HepG2 (cell line): ENCODE measurements around the gene ACTR3. TPM values are rescaled to one million over a fixed set of nuclear protein-coding genes. Genes with fewer than 3 reads are reported as not detected.

ENCODE experiments used
- KLF9 ChIP-seq: IDR thresholded peaks from 2 replicates; pipeline ENCODE4 v1.6.1; 2016; ENCODE audit warnings: low read depth
- NFKBIZ ChIP-seq: IDR thresholded peaks from 2 replicates; pipeline ENCODE4 v1.6.1; 2018; ENCODE audit warnings: missing genetic modification reagents, missing compliant biosample characterization
- SNAI1 ChIP-seq: sonication (generic); formaldehyde crosslinking; IDR thresholded peaks from 2 replicates; pipeline ENCODE4 v1.5.0; 2020; ENCODE audit warnings: mild to moderate bottlenecking, missing genetic modification reagents, borderline replicate concordance
- ZFP36L2 ChIP-seq: sonication (generic); formaldehyde crosslinking; IDR thresholded peaks from 2 replicates; pipeline ENCODE4 v1.4.0; 2020; ENCODE audit warnings: missing genetic modification reagents
- ZKSCAN8 ChIP-seq: IDR thresholded peaks from 2 replicates; pipeline ENCODE4 v1.6.1; 2016; ENCODE audit warnings: borderline replicate concordance, missing genetic modification reagents, missing compliant biosample characterization
- ZNF333 ChIP-seq: sonication (generic); formaldehyde crosslinking; IDR thresholded peaks from 2 replicates; pipeline ENCODE4 v1.4.0; 2020; ENCODE audit warnings: mild to moderate bottlenecking, missing genetic modification reagents, borderline replicate concordance
- ZNF512B ChIP-seq: sonication (generic); formaldehyde crosslinking; IDR thresholded peaks from 2 replicates; pipeline ENCODE4 v1.5.1; 2020; ENCODE audit warnings: missing genetic modification reagents, mild to moderate bottlenecking, borderline replicate concordance
- ZNF782 ChIP-seq: sonication (generic); formaldehyde crosslinking; IDR thresholded peaks from 2 replicates; pipeline ENCODE4 v1.4.0; 2020; ENCODE audit warnings: missing genetic modification reagents, mild to moderate bottlenecking, borderline replicate concordance
- ZNF792 ChIP-seq: IDR thresholded peaks from 2 replicates; pipeline ENCODE4 v1.6.1; 2016
- polyA plus RNA-seq, 8 experiments: library from polyadenylated mRNA; depleted of rRNA in 3 of 8; stranded (reverse) in 7 of 8; unstranded in 1 of 8; fragments of >200 nt; fragmentation: Illumina TruSeq in 4 of 8; extraction: Trizol in 4 of 8; gene quantifications; 2 replicates each; pipeline versions ENCODE4 v1.2.1 to v1.2.3, GENCODE V29; 2011 to 2016; ENCODE audit warnings: low read depth in 4 of 8, missing spikeins in 1 of 8, mixed read lengths in 1 of 8; ENCODE audit not compliant: insufficient read depth in 1 of 8
- total RNA-seq, 5 experiments: library from RNA; depleted of rRNA; stranded (reverse); fragments of >200 nt; fragmentation: Illumina TruSeq; extraction: Trizol; gene quantifications; 2 replicates each; pipeline ENCODE4 v1.2.3, GENCODE V29; 2016; ENCODE audit warnings: low read depth in 1 of 5
- TF ChIP-seq, protein P1 (sequence below): sonication (generic); formaldehyde crosslinking; IDR thresholded peaks from 2 replicates; pipeline ENCODE4 v1.5.1; 2020; ENCODE audit warnings: missing genetic modification reagents, mild to moderate bottlenecking, borderline replicate concordance
- TF ChIP-seq, protein P2 (sequence below): sonication (generic); formaldehyde crosslinking; conservative IDR thresholded peaks from 2 replicates; pipeline ENCODE4 v1.4.0; 2020; ENCODE audit warnings: missing genetic modification reagents
- TF ChIP-seq, protein P3 (sequence below): sonication (generic); formaldehyde crosslinking; IDR thresholded peaks from 2 replicates; pipeline ENCODE4 v1.4.0; 2020; ENCODE audit warnings: missing genetic modification reagents, borderline replicate concordance
- TF ChIP-seq, protein P4 (sequence below): sonication (generic); formaldehyde crosslinking; conservative IDR thresholded peaks from 2 replicates; pipeline ENCODE4 v1.8.0; 2022; ENCODE audit warnings: mild to moderate bottlenecking, moderate library complexity, missing genetic modification reagents
- TF ChIP-seq, protein P5 (sequence below): sonication (generic); formaldehyde crosslinking; IDR thresholded peaks from 2 replicates; pipeline ENCODE4 v1.4.0; 2020; ENCODE audit warnings: mild to moderate bottlenecking, missing genetic modification reagents

ACTR3 gene
- total and polyA plus RNA-seq, 2 of the 13 experiments (the other 11 are each of a cell fraction or from before 2014, with no cell fraction given), result 123 to 225 TPM

GRCh38 chr2:113977060-113977659 lies 87.3 kb downstream of the ACTR3 start (continued):
- TF ChIP-seq NFKBIZ (no peak), ZNF512B (CRISPR knock-in tag) (peak; percentile 86), ZFP36L2 (CRISPR knock-in tag) (no peak), ZKSCAN8 (CRISPR knock-in tag) (no peak), SNAI1 (CRISPR knock-in tag) (no peak), ZNF782 (no peak), ZNF333 (CRISPR knock-in tag) (no peak), ZNF792 (CRISPR knock-in tag) (no peak), KLF9 (CRISPR knock-in tag) (no peak)
- TF ChIP-seq, protein P1, sequence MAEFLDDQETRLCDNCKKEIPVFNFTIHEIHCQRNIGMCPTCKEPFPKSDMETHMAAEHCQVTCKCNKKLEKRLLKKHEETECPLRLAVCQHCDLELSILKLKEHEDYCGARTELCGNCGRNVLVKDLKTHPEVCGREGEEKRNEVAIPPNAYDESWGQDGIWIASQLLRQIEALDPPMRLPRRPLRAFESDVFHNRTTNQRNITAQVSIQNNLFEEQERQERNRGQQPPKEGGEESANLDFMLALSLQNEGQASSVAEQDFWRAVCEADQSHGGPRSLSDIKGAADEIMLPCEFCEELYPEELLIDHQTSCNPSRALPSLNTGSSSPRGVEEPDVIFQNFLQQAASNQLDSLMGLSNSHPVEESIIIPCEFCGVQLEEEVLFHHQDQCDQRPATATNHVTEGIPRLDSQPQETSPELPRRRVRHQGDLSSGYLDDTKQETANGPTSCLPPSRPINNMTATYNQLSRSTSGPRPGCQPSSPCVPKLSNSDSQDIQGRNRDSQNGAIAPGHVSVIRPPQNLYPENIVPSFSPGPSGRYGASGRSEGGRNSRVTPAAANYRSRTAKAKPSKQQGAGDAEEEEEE (CRISPR knock-in tag), result no peak
- TF ChIP-seq, protein P2, sequence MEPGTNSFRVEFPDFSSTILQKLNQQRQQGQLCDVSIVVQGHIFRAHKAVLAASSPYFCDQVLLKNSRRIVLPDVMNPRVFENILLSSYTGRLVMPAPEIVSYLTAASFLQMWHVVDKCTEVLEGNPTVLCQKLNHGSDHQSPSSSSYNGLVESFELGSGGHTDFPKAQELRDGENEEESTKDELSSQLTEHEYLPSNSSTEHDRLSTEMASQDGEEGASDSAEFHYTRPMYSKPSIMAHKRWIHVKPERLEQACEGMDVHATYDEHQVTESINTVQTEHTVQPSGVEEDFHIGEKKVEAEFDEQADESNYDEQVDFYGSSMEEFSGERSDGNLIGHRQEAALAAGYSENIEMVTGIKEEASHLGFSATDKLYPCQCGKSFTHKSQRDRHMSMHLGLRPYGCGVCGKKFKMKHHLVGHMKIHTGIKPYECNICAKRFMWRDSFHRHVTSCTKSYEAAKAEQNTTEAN (CRISPR knock-in tag), result no peak
- TF ChIP-seq, protein P3, sequence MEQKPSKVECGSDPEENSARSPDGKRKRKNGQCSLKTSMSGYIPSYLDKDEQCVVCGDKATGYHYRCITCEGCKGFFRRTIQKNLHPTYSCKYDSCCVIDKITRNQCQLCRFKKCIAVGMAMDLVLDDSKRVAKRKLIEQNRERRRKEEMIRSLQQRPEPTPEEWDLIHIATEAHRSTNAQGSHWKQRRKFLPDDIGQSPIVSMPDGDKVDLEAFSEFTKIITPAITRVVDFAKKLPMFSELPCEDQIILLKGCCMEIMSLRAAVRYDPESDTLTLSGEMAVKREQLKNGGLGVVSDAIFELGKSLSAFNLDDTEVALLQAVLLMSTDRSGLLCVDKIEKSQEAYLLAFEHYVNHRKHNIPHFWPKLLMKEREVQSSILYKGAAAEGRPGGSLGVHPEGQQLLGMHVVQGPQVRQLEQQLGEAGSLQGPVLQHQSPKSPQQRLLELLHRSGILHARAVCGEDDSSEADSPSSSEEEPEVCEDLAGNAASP (CRISPR knock-in tag), result no peak
- TF ChIP-seq, protein P4, sequence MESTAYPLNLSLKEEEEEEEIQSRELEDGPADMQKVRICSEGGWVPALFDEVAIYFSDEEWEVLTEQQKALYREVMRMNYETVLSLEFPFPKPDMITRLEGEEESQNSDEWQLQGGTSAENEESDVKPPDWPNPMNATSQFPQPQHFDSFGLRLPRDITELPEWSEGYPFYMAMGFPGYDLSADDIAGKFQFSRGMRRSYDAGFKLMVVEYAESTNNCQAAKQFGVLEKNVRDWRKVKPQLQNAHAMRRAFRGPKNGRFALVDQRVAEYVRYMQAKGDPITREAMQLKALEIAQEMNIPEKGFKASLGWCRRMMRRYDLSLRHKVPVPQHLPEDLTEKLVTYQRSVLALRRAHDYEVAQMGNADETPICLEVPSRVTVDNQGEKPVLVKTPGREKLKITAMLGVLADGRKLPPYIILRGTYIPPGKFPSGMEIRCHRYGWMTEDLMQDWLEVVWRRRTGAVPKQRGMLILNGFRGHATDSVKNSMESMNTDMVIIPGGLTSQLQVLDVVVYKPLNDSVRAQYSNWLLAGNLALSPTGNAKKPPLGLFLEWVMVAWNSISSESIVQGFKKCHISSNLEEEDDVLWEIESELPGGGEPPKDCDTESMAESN (CRISPR knock-in tag), result peak; percentile 62
- TF ChIP-seq, protein P5, sequence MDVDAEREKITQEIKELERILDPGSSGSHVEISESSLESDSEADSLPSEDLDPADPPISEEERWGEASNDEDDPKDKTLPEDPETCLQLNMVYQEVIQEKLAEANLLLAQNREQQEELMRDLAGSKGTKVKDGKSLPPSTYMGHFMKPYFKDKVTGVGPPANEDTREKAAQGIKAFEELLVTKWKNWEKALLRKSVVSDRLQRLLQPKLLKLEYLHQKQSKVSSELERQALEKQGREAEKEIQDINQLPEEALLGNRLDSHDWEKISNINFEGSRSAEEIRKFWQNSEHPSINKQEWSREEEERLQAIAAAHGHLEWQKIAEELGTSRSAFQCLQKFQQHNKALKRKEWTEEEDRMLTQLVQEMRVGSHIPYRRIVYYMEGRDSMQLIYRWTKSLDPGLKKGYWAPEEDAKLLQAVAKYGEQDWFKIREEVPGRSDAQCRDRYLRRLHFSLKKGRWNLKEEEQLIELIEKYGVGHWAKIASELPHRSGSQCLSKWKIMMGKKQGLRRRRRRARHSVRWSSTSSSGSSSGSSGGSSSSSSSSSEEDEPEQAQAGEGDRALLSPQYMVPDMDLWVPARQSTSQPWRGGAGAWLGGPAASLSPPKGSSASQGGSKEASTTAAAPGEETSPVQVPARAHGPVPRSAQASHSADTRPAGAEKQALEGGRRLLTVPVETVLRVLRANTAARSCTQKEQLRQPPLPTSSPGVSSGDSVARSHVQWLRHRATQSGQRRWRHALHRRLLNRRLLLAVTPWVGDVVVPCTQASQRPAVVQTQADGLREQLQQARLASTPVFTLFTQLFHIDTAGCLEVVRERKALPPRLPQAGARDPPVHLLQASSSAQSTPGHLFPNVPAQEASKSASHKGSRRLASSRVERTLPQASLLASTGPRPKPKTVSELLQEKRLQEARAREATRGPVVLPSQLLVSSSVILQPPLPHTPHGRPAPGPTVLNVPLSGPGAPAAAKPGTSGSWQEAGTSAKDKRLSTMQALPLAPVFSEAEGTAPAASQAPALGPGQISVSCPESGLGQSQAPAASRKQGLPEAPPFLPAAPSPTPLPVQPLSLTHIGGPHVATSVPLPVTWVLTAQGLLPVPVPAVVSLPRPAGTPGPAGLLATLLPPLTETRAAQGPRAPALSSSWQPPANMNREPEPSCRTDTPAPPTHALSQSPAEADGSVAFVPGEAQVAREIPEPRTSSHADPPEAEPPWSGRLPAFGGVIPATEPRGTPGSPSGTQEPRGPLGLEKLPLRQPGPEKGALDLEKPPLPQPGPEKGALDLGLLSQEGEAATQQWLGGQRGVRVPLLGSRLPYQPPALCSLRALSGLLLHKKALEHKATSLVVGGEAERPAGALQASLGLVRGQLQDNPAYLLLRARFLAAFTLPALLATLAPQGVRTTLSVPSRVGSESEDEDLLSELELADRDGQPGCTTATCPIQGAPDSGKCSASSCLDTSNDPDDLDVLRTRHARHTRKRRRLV (CRISPR knock-in tag), result no peak
